ENCODE measurements around the gene ATP10A.

ATP10A gene

GRCh38 chr15:25715536-25716413 lies 147.4 kb downstream of the ATP10A start:
- H3K4me3 ChIP-seq = no peak overlapping the region
- H3K9me3 ChIP-seq (replicated peaks in 1 of 11) = no peaks in the 10 kb centered on the region
- no peak overlapping the region for H3K9ac ChIP-seq
- H3K4me1 ChIP-seq = peaks cover 21 to 49% (median 44%) of the 10 kb centered on the region in 10 experiments
- no peak for TF ChIP-seq Cebpa-rat (IDR thresholded peaks at IDR 0.05)
- H3K27ac ChIP-seq = no peak overlapping the region
- H3K27me3 ChIP-seq = peaks cover 17 to 77% (median 37%) of the 10 kb centered on the region in 11 experiments; a peak in 19 of 22 replicates
- peaks cover 0 to 15% (median 0%) of the 10 kb centered on the region in 11 experiments; a peak in 4 of 22 replicates for H3K36me3 ChIP-seq
- peaks cover 0 to 79% (median 65%) of the 10 kb centered on the region in 11 experiments; a peak in 18 of 22 replicates for H4K20me1 ChIP-seq
- peak overlapping the region in 9 of 11 experiments; percentile 68 to 100 (median 98); a peak in 13 of 22 replicates for H3K4me2 ChIP-seq

GRCh38 chr15:25714538-25714840 lies 148.6 kb downstream of the ATP10A start:
- peaks cover 0 to 88% (median 65%) of the 10 kb centered on the region in 11 experiments; a peak in 18 of 22 replicates for H4K20me1 ChIP-seq
- H3K27ac ChIP-seq = no peak overlapping the region
- H3K27me3 ChIP-seq = peaks cover 17 to 64% (median 36%) of the 10 kb centered on the region in 11 experiments; a peak in 19 of 22 replicates
- peaks cover 21 to 36% (median 34%) of the 10 kb centered on the region in 10 experiments for H3K4me1 ChIP-seq
- no peak overlapping the region for H3K9ac ChIP-seq
- no peak overlapping the region for H3K4me3 ChIP-seq
- peak in 1 of 11 experiments; percentile 3; a peak in 1 of 22 replicates for TF ChIP-seq Cebpa-rat (IDR thresholded peaks at IDR 0.05)
- H3K4me2 ChIP-seq = no peak overlapping the region
- no peaks in the 10 kb centered on the region for H3K9me3 ChIP-seq (replicated peaks in 1 of 11)
- H3K36me3 ChIP-seq = peaks cover 0 to 15% (median 0%) of the 10 kb centered on the region in 11 experiments; a peak in 3 of 22 replicates

DNA sequence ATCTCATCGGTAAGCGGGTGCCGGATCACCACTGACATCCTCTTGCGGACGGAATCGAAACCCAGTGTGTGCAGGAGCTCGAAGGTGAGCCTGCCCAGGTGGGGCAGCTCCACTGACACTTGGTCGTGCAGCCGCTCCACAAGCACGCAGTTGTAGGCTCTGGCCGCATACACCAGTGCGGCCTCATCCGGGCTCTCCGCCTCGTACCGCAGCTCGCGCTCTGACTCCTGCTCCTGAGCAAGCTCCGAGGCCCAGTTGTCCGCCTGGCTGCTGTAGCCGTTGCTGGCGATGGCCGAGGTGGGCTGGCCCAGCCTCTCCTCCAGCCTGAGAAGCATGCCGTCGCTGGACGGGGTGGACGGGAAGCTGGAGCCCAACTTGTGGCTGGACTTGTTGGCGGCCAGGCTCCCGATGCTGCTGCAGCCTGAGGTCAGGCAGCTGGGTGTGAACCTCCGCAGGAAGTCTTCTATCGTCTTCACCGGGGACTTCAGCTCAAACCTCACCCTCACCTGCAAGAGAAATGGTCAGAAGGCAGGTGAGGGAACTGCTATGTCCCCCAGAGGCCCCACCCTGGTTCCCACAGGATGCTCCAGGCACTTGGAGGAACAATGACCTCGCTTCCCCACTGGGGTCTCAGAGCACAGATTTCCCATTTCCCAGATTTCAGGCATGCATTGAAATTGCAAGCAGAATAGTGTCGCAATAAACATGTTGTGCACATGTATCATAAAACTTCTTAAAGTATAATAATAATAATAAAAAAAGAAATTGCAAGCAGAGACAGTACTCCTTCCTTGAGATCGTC lies 149.2 kb downstream of the ATP10A start:
- no peak overlapping the region for H3K27ac ChIP-seq
- TF ChIP-seq Cebpa-rat (IDR thresholded peaks at IDR 0.05) = peak in 6 of 11 experiments; percentile 11 to 84 (median 56); a peak in 8 of 22 replicates
- H3K36me3 ChIP-seq = peaks cover 0 to 15% (median 0%) of the 10 kb centered on the region in 11 experiments; a peak in 3 of 22 replicates
- H3K9ac ChIP-seq = no peak overlapping the region
- peaks cover 17 to 59% (median 35%) of the 10 kb centered on the region in 11 experiments; a peak in 19 of 22 replicates for H3K27me3 ChIP-seq
- H3K4me1 ChIP-seq = peaks cover 19 to 31% (median 29%) of the 10 kb centered on the region in 10 experiments
- H3K9me3 ChIP-seq (replicated peaks in 1 of 11) = no peaks in the 10 kb centered on the region
- no peak overlapping the region for H3K4me3 ChIP-seq
- H4K20me1 ChIP-seq = peaks cover 0 to 89% (median 62%) of the 10 kb centered on the region in 11 experiments; a peak in 18 of 22 replicates
- no peak overlapping the region for H3K4me2 ChIP-seq

GRCh38 chr15:25712961-25713355 lies 150.2 kb downstream of the ATP10A start:
- Histone ChIP-seq H3K36me3 (peaks cover 0 to 15% (median 0%) of the 10 kb centered on the region in 11 experiments; a peak in 3 of 22 replicates), H4K20me1 (peaks cover 0 to 84% (median 53%) of the 10 kb centered on the region in 11 experiments; a peak in 18 of 22 replicates), H3K4me1 (peaks cover 9 to 21% (median 19%) of the 10 kb centered on the region in 10 experiments), H3K9me3 (replicated peaks in 1 of 11) (no peaks in the 10 kb centered on the region), H3K27me3 (peaks cover 17 to 49% (median 30%) of the 10 kb centered on the region in 11 experiments; a peak in 19 of 22 replicates), H3K4me3 (no peak overlapping the region), H3K9ac (no peak overlapping the region), H3K4me2 (no peak overlapping the region), H3K27ac (no peak overlapping the region)
- no peak for TF ChIP-seq Cebpa-rat (IDR thresholded peaks at IDR 0.05)

- peaks cover 3 to 15% (median 13%) of the 10 kb centered on the region in 10 experiments for H3K4me1 ChIP-seq
- peaks cover 0 to 85% (median 47%) of the 10 kb centered on the region in 11 experiments; a peak in 18 of 22 replicates for H4K20me1 ChIP-seq
- H3K4me2 ChIP-seq = no peak overlapping the region
- no peak overlapping the region for H3K4me3 ChIP-seq
- no peak for TF ChIP-seq Cebpa-rat (IDR thresholded peaks at IDR 0.05)
- H3K36me3 ChIP-seq = peaks cover 0 to 15% (median 0%) of the 10 kb centered on the region in 11 experiments; a peak in 3 of 22 replicates
- peaks cover 17 to 49% (median 30%) of the 10 kb centered on the region in 11 experiments; a peak in 19 of 22 replicates for H3K27me3 ChIP-seq
- H3K9me3 ChIP-seq (replicated peaks in 1 of 11) = no peaks in the 10 kb centered on the region
- no peak overlapping the region for H3K27ac ChIP-seq
- no peak overlapping the region for H3K9ac ChIP-seq
Measured at GRCh38 chr15:25712192-25712960, 150.8 kb downstream of the ATP10A start.

DNA sequence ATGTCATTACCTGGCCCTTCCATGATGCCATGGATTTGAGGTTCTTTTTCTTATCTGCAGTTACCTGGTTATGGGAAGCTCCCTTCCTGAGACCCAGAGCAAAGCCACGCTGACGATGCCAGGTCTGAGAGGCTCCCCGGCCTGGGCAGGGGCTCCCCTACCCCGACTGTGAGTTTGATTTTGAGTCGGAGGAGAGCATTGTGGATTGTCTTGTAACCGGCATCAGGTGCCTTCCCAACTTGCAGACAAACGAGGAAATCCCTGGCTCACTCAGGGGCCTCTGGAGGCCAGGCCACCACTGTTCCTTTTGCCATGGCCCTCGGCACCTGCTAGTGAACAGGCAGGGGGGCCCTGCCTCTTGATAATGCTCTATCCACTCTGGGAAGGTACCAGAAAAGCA lies 151.4 kb downstream of the ATP10A start:
- H3K9me3 ChIP-seq (replicated peaks in 1 of 11) = no peaks in the 10 kb centered on the region
- peaks cover 0 to 8% (median 7%) of the 10 kb centered on the region in 10 experiments; a peak in 16 of 20 replicates for H3K4me1 ChIP-seq
- no peak overlapping the region for H3K27ac ChIP-seq
- H3K27me3 ChIP-seq = peaks cover 15 to 45% (median 29%) of the 10 kb centered on the region in 11 experiments; a peak in 19 of 22 replicates
- H4K20me1 ChIP-seq = peaks cover 0 to 78% (median 42%) of the 10 kb centered on the region in 11 experiments; a peak in 17 of 22 replicates
- H3K9ac ChIP-seq = no peak overlapping the region
- TF ChIP-seq Cebpa-rat (IDR thresholded peaks at IDR 0.05) = no peak
- no peak overlapping the region for H3K4me2 ChIP-seq
- H3K4me3 ChIP-seq = no peak overlapping the region
- peaks cover 0 to 15% (median 0%) of the 10 kb centered on the region in 11 experiments; a peak in 3 of 22 replicates for H3K36me3 ChIP-seq

DNA sequence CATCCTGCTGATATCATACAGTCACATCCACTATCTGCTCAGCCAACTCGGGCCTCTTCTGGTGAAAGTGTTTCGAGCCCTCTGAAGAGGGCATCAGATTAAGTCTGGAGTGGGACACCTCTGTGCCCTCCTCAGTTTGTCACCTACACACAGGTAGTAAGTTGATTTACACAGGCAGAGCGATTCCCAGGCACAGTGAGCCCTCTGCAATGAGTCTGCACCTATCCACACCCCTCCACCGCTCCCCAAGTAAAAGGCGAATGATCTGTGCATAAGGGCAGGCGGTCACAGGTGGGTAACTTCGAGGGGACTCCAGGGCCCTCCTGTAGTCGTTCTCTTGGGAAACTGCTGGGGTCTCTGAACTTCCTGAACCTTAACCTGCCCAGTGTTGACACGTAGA lies 152.0 kb downstream of the ATP10A start:
- peaks cover 0 to 3% (median 1%) of the 10 kb centered on the region in 10 experiments; a peak in 11 of 20 replicates for H3K4me1 ChIP-seq
- H3K4me3 ChIP-seq = no peak overlapping the region
- H3K4me2 ChIP-seq = no peak overlapping the region
- TF ChIP-seq Cebpa-rat (IDR thresholded peaks at IDR 0.05) = no peak
- peaks cover 0 to 72% (median 37%) of the 10 kb centered on the region in 11 experiments; a peak in 17 of 22 replicates for H4K20me1 ChIP-seq
- no peaks in the 10 kb centered on the region for H3K9me3 ChIP-seq (replicated peaks in 1 of 11)
- H3K9ac ChIP-seq = no peak overlapping the region
- H3K36me3 ChIP-seq = peaks cover 0 to 15% (median 0%) of the 10 kb centered on the region in 11 experiments; a peak in 3 of 22 replicates
- peaks cover 10 to 40% (median 24%) of the 10 kb centered on the region in 11 experiments; a peak in 19 of 22 replicates for H3K27me3 ChIP-seq
- H3K27ac ChIP-seq = no peak overlapping the region

GRCh38 chr15:25710184-25710583 lies 152.9 kb downstream of the ATP10A start:
- Histone ChIP-seq H3K27ac (no peak overlapping the region), H3K4me3 (no peak overlapping the region), H3K36me3 (peaks cover 0 to 15% (median 0%) of the 10 kb centered on the region in 11 experiments; a peak in 3 of 22 replicates), H3K4me2 (no peak overlapping the region), H3K9me3 (replicated peaks in 1 of 11) (no peaks in the 10 kb centered on the region), H3K9ac (no peak overlapping the region), H3K4me1 (no peaks in the 10 kb centered on the region), H3K27me3 (peaks cover under 1 to 30% (median 14%) of the 10 kb centered on the region in 11 experiments; a peak in 17 of 22 replicates), H4K20me1 (peaks cover 0 to 63% (median 27%) of the 10 kb centered on the region in 11 experiments; a peak in 12 of 22 replicates)
- no peak for TF ChIP-seq Cebpa-rat (IDR thresholded peaks at IDR 0.05)
